Mucosa of gallbladder (tissue), 1 donor: ENCODE measurements around the gene MED19. TPM values are rescaled to one million over a fixed set of nuclear protein-coding genes. Genes with fewer than 3 reads are reported as not detected.

Experiments used
- total RNA-seq: library from RNA; stranded (reverse); gene quantifications from one replicate; pipeline ENCODE4 v1.2.1, GENCODE V29; 2021
- donor health status: DM: no; HTN: no; CAD: no.

Gene MED19
- total RNA-seq, 1 donor from 2014 or later, result 15.6 TPM

Other genes with a start within 250 kb of the MED19 start
- gene SLC43A1, start 196.5 kb downstream of the MED19 start, total RNA-seq, result 89.5 TPM
- 31.2 TPM for gene TIMM10, start 181.5 kb downstream of the MED19 start, total RNA-seq
- not detected for gene SMTNL1, start 174.6 kb downstream of the MED19 start, total RNA-seq
- 71.9 TPM for gene UBE2L6, start 144.5 kb downstream of the MED19 start, total RNA-seq
- 614 TPM for gene SERPING1, start 114.5 kb downstream of the MED19 start, total RNA-seq
- 1.9 TPM for gene YPEL4, start 62.3 kb downstream of the MED19 start, total RNA-seq
- gene CLP1, start 54.5 kb downstream of the MED19 start, total RNA-seq, result 10.3 TPM
- gene ZDHHC5, start 44.1 kb downstream of the MED19 start, total RNA-seq, result 60.7 TPM
- 72.3 TPM for gene TMX2, start 378 bp upstream of the MED19 start, total RNA-seq
- 120 TPM for gene SELENOH, start 29.3 kb upstream of the MED19 start, total RNA-seq
- gene BTBD18, start 39.6 kb upstream of the MED19 start, total RNA-seq, result not detected
- 238 TPM for gene CTNND1, start 49.6 kb upstream of the MED19 start, total RNA-seq